ENCODE measurements around the gene CYTH1.

GRCh38 chr17:78714534-78714933 is 67.5 kb downstream of the CYTH1 start:
- TF ChIP-seq GATA3 (IDR thresholded peaks at IDR 0.05; ENCODE audit: low read depth, low read length), result no peak
- no peak for TF ChIP-seq GATA2 (IDR thresholded peaks at IDR 0.05; ENCODE audit: low read depth, low read length)

Measured in SH-SY5Y (cell line).